Heart left ventricle (tissue), 16 donors: ENCODE measurements around the gene SYT11. TPM values are rescaled to one million over a fixed set of nuclear protein-coding genes. Genes with fewer than 3 reads are reported as not detected.

Experiments used
- ATAC-seq, 4 donors: fragments of 200-7000 bp; cut with Tn5 transposase; one replicate each; pipeline ENCODE4 v1.9.1; 2020 to 2022; ENCODE audit warnings: moderate library complexity in 4 of 4, mild to moderate bottlenecking in 3 of 4, moderate number of reproducible peaks in 1 of 4
- DNase-seq, 5 donors: peaks; one replicate each; pipeline ENCODE4 v3.0.0-alpha.2; 2020
- H3K27ac ChIP-seq, 12 donors: fragments of 200-600 bp; sonication (generic) in 4 of 12; one replicate each; pipeline versions ENCODE4 v1.5.0 to v1.8.0; 2016 to 2022; ENCODE audit warnings: mild to moderate bottlenecking in 2 of 12
- H3K27me3 ChIP-seq, 9 donors: fragments of 200-600 bp; sonication (generic) in 2 of 9; one replicate each; pipeline versions ENCODE4 v1.5.1 to v1.8.0; 2016 to 2022; ENCODE audit warnings: mild to moderate bottlenecking in 3 of 9
- H3K36me3 ChIP-seq, 9 donors: fragments of 200-600 bp; sonication (generic) in 2 of 9; one replicate each; pipeline versions ENCODE4 v1.5.0 to v1.8.0; 2018 to 2022; ENCODE audit warnings: mild to moderate bottlenecking in 2 of 9
- H3K4me1 ChIP-seq, 12 donors: fragments of 200-600 bp; sonication (generic) in 4 of 12; one replicate each; pipeline versions ENCODE4 v1.5.0 to v1.8.0; 2016 to 2022; ENCODE audit warnings: mild to moderate bottlenecking in 3 of 12
- H3K4me3 ChIP-seq, 12 donors: fragments of 200-600 bp; sonication (generic) in 4 of 12; one replicate each; pipeline versions ENCODE4 v1.5.0 to v1.8.0; 2017 to 2022; ENCODE audit warnings: mild to moderate bottlenecking in 9 of 12, moderate library complexity in 4 of 12
- H3K9me3 ChIP-seq, 12 donors: fragments of 200-600 bp; sonication (generic) in 4 of 12; one replicate each; pipeline versions ENCODE4 v1.5.0 to v1.8.0; 2016 to 2022; ENCODE audit warnings: mild to moderate bottlenecking in 1 of 12
- CTCF ChIP-seq, 12 donors: fragments of 200-600 bp; sonication (generic) in 4 of 12; IDR thresholded peaks; one replicate each; pipeline versions ENCODE4 v1.5.0 to v1.8.0; 2018 to 2022; ENCODE audit warnings: antibody characterized with exemption in 12 of 12, mild to moderate bottlenecking in 5 of 12
- POLR2A ChIP-seq, 2 donors: fragments of 450-650 bp; IDR thresholded peaks; one replicate each; pipeline ENCODE4 v1.6.1; 2017; ENCODE audit warnings: antibody characterized with exemption in 2 of 2, mild to moderate bottlenecking in 2 of 2, moderate library complexity in 2 of 2
- WGBS, 4 donors: extraction: QIAGEN DNeasy Blood & Tissue Kit in 2 of 4; methylation state at CpG; one replicate each; pipeline versions ENCODE4 v1.1.5 to v1.1.7; 2013 to 2018; 5-methylcytosine and 5-hydroxymethylcytosine counted together
- intact Hi-C, 10 donors: fragments of 100-400 bp; cut with DNase I; formaldehyde crosslinking; loops; one replicate each; pipeline versions ENCODE4 v1.11.1 to v1.14.2; 2022
- polyA plus RNA-seq, 2 donors: library from polyadenylated mRNA; stranded (reverse); fragments of 200-250 nt; gene quantifications; one replicate each; pipeline ENCODE4 v1.2.3, GENCODE V29; 2013
- total RNA-seq, 9 donors: library from RNA; depleted of rRNA in 2 of 9; stranded (reverse); fragments of >200 nt in 2 of 9; fragmentation: NEBNext Ultra II Directional in 3 of 9; extraction: Animal tissue kit (Norgen Biotek cat#: 25700) in 3 of 9; gene quantifications; one replicate each; pipeline versions ENCODE4 v1.1.0 to v1.2.4, GENCODE V29; 2016 to 2023
- donor health status: ischemic (EF 13 %, LVEDD 7.1; RV severe dilation, severe dysfunction).
- donor health status: healthy with polysubstance abuse.
- donor health status: DM: no; HTN: yes; CAD: no.
- donor health status: DM: no; HTN: no; CAD: no.
- donor health status: ischemic (EF 25% LVEDD 6.9; RV normal size, moderate dysfunction).
- donor health status: ischemic (EF 25% LVEDD 5.7; RV mildly dilated, moderate dysfunction).
- donor health status: healthy.
- donor health status: DM: yes; HTN: yes; CAD: no.
- donor health status: ischemic (EF 35%, LVEDD 5.7; RV mildly dilated, moderate dysfunction).
- donor health status: nonischemic (EF 11% LVEDD 7.7; RV severe dilation, severe dysfunction).
- donor health status: DM: yes; HTN: yes; CAD: no.
- donor health status: PGD.
- donor health status: ischemic (EF 29% LVEDD 5.4; RV normal size, mild dysfunction).
- donor health status: nonischemic (EF 23%, LVEDD 6.1; RV moderate dilation, normal function).

Gene SYT11
- total and polyA plus RNA-seq, 11 donors: 2.2 to 26.3 (median 15.1) TPM

DNA sequence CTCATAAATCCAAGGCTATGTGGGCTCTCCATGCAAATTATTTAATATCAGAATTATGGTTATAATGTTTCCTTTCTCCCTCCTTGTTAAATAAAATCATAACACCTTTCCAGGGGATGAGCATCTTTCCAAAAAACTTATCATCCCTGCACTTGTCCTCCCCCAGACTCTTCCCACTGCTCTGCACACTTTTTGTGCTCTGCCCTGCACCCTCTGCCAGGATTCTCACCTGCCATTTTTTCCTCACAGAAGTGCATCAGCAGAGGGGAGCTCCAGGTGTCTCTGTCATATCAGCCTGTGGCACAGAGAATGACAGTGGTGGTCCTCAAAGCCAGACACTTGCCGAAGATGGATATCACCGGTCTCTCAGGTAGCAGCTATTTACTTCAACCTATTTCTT lies 20.9 kb downstream of the SYT11 start:
- no peak for TF ChIP-seq POLR2A (IDR thresholded peaks at IDR 0.05)
- TF ChIP-seq CTCF (IDR thresholded peaks at IDR 0.05): no peak
- 95 to 99% (median 97%) methylated on average over 2 of the region's 2 CpGs for WGBS, 4 donors
- H3K27ac ChIP-seq: no peak overlapping the region
- intact Hi-C loops: no loop called here
- no peak overlapping the region for H3K4me3 ChIP-seq
- H3K9me3 ChIP-seq: no peaks in the 10 kb centered on the region
- peaks cover 0 to 4% (median 0%) of the 10 kb centered on the region in 12 donors for H3K4me1 ChIP-seq
- ATAC-seq (no peak), DNase-seq (no peak)
- H3K27me3 ChIP-seq: no peaks in the 10 kb centered on the region
- peaks cover 0 to 47% (median 33%) of the 10 kb centered on the region in 9 donors for H3K36me3 ChIP-seq

DNA sequence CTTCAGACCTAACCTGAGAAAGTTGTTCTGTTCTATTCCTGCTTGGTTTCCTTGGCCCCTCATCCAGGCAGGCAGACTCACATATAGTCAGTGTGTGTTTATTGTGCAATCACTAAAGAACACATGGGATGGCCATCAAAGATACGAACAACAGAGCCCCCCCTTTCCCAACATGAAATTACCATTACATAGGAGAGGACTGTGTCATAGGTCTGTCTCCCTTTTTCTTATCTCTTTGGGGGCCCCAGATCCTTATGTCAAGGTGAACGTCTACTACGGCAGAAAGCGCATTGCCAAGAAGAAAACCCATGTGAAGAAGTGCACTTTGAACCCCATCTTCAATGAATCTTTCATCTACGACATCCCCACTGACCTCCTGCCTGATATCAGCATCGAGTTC lies 21.6 kb downstream of the SYT11 start:
- H3K4me3 ChIP-seq: no peak overlapping the region
- peaks cover 0 to 52% (median 33%) of the 10 kb centered on the region in 9 donors for H3K36me3 ChIP-seq
- intact Hi-C loops: no loop called here
- H3K27ac ChIP-seq: no peak overlapping the region
- WGBS, 4 donors: 88 to 92% (median 90%) methylated on average over 6 of the region's 6 CpGs
- TF ChIP-seq CTCF (IDR thresholded peaks at IDR 0.05) (no peak), POLR2A (IDR thresholded peaks at IDR 0.05) (no peak)
- ATAC-seq: no peak
- H3K27me3 ChIP-seq: no peaks in the 10 kb centered on the region
- no peaks in the 10 kb centered on the region for H3K9me3 ChIP-seq
- no peak for DNase-seq
- peaks cover 0 to 4% (median 0%) of the 10 kb centered on the region in 12 donors for H3K4me1 ChIP-seq

DNA sequence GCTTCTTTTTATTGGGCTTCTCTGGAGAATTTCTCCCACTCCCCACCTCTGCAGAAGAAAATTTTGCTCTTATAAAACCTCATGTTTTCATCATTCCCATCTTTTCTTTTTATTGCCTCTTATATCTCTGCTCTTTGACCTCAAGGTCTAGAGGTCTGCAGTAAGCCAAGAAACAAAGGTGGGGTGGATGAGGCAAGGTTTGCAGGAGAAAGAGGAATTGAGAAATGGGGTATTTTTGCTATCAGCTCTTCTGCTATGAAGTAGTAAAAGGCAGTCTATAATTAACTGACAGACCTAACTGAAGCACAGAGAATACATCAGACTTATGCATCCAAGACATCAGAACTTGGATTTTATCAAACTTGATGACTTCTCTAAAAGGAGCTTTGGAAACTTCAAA lies 22.9 kb downstream of the SYT11 start:
- Histone ChIP-seq H3K27me3 (no peaks in the 10 kb centered on the region), H3K4me1 (peaks cover 0 to 4% (median 0%) of the 10 kb centered on the region in 12 donors), H3K9me3 (no peaks in the 10 kb centered on the region), H3K4me3 (no peak overlapping the region), H3K27ac (no peak overlapping the region), H3K36me3 (peaks cover 0 to 60% (median 38%) of the 10 kb centered on the region in 9 donors)
- TF ChIP-seq CTCF (IDR thresholded peaks at IDR 0.05) (no peak), POLR2A (IDR thresholded peaks at IDR 0.05) (no peak)
- DNase-seq (no peak), ATAC-seq (no peak)
- intact Hi-C loops: no loop called here

DNA sequence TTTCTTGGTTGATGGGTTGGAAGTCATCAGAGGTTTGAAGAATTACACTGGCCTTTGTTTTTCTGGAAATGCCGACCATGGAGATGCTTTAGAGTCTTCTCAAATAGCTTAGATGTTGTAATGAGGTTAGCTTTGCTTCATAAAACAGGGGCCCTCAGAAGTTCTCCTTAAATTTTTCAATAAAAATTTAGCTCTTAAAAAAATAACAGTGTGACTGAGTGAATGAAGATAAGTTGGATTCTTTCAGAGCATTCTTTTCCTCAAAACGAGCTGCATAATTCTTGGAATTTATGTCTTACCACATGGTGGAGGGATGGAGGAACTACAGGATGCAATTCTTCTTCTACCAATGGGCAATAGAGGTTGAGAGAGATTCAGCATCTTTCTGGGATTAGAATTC lies 23.4 kb downstream of the SYT11 start:
- no peaks in the 10 kb centered on the region for H3K27me3 ChIP-seq
- no peak overlapping the region for H3K4me3 ChIP-seq
- no peak for ATAC-seq
- DNase-seq: no peak
- no peak overlapping the region for H3K27ac ChIP-seq
- WGBS, 4 donors: 72 to 81% (median 76%) methylated on average over 2 of the region's 2 CpGs
- intact Hi-C loops: no loop called here
- no peaks in the 10 kb centered on the region for H3K9me3 ChIP-seq
- TF ChIP-seq POLR2A (IDR thresholded peaks at IDR 0.05): no peak
- TF ChIP-seq CTCF (IDR thresholded peaks at IDR 0.05): no peak
- peaks cover 0 to 60% (median 38%) of the 10 kb centered on the region in 9 donors for H3K36me3 ChIP-seq
- H3K4me1 ChIP-seq: peaks cover 0 to 4% (median 0%) of the 10 kb centered on the region in 12 donors
